Effector memory CD8-positive, alpha-beta T cell (primary cell): Measurements from ENCODE around the gene KCNIP3.

ENCODE experiments used
- ATAC-seq: fragments of 150-1000 bp; cut with Tn5 transposase; replicated peaks from 2 replicates; pipeline ENCODE4 v1.10.0; 2021; ENCODE audit warnings: mild to moderate bottlenecking, moderate library complexity
- DNase-seq, 3 experiments: peaks; one replicate each; pipeline ENCODE4 v3.0.0; 2021
- H3K27ac Mint-ChIP-seq, 2 donors: one replicate each; pipeline ENCODE4 v1.8.0; 2022; ENCODE audit warnings: mild to moderate bottlenecking in 2 of 2, mixed read lengths in 2 of 2, moderate library complexity in 2 of 2
- H3K27me3 Mint-ChIP-seq, 2 donors: one replicate each; pipeline ENCODE4 v1.8.0; 2022; ENCODE audit warnings: mixed read lengths in 2 of 2
- H3K36me3 Mint-ChIP-seq: one replicate; pipeline ENCODE4 v1.8.0; 2022; ENCODE audit warnings: mild to moderate bottlenecking, moderate library complexity, mixed read lengths; ENCODE audit not compliant: insufficient read depth
- H3K4me1 Mint-ChIP-seq, 2 donors: one replicate each; pipeline ENCODE4 v1.8.0; 2022; ENCODE audit warnings: low read depth in 2 of 2, mixed read lengths in 2 of 2
- H3K4me3 Mint-ChIP-seq, 2 donors: one replicate each; pipeline ENCODE4 v1.8.0; 2022; ENCODE audit warnings: mild to moderate bottlenecking in 2 of 2, mixed read lengths in 2 of 2, moderate library complexity in 2 of 2
- H3K9me3 Mint-ChIP-seq, 2 donors: one replicate each; pipeline ENCODE4 v1.8.0; 2022; ENCODE audit warnings: mixed read lengths in 2 of 2

KCNIP3 gene

DNA sequence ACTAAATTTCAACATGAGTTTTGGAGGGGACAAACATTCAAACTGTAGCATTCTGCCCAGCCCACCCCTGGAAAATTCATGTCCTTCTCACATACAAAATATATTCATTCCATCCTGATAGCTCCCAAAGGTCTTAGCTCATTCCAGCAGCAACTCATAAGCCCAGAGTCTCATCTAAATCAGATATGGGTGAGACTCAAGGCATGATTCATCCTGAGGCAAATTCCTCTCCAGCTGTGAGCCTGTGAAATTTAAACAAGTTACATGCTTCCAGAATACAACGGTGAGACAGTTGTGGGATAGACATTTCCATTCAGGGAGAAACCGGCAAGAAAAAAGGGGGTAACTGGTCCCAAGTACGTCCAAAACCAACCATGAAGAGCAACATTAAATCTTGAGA, 61.9 kb downstream of the KCNIP3 start:
- no peaks in the 10 kb centered on the region for H3K9me3 Mint-ChIP-seq
- ATAC-seq: no peak

GRCh38 chr2:95359501-95359930, 62.4 kb downstream of the KCNIP3 start:
- Mint-ChIP-seq H3K36me3 (no peaks in the 10 kb centered on the region), H3K27ac (no peak overlapping the region), H3K9me3 (no peaks in the 10 kb centered on the region), H3K4me3 (no peak overlapping the region), H3K4me1 (no peaks in the 10 kb centered on the region), H3K27me3 (peaks cover 21 to 25% of the 10 kb centered on the region in 2 donors)
- DNase-seq: no peak
- ATAC-seq: no peak

More for the DNA sequence above, 61.9 kb downstream of the KCNIP3 start:
- no peaks in the 10 kb centered on the region for H3K4me1 Mint-ChIP-seq
- no peak overlapping the region for H3K27ac Mint-ChIP-seq
- no peak for DNase-seq
- H3K4me3 Mint-ChIP-seq: no peak overlapping the region
- H3K36me3 Mint-ChIP-seq: no peaks in the 10 kb centered on the region
- peaks cover 17 to 25% of the 10 kb centered on the region in 2 donors for H3K27me3 Mint-ChIP-seq

DNA sequence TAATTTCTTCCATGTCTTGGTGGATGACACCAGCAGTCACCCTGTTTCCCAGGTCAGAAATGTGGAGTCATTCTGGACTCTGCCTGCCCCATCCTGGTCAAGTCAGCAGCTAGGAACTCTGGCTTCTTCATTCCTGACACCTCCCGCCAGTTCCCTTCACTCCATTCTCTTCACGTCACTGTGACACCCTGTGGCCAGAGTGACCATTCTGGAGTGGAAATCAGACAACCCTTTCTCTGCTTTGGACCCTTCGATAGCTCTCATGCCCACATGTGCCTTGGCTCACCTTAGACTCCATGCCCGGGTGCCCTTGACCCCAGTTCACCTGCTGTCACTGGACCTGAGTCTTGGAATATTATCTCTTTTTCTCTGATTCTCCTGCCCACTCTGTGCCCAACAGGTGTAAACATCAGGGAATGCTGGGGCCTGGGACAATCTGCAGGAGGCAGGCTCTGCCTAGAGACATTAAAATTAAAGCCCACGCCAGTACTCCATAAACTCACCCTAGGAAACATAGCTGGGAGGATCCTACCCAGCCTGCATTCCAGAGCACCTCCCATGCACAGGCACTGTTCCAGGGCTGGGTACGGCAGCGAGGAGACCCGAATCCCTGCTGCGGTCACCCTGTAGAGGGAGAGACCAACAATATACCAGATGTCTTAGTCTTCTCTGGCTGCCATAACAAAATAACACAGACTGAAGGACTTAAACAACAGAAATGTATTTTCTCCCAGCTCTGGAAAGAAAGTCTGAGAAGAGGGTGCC, 64.3 kb downstream of the KCNIP3 start:
- Mint-ChIP-seq H3K4me1 (no peaks in the 10 kb centered on the region), H3K27ac (no peak overlapping the region), H3K4me3 (no peak overlapping the region), H3K9me3 (no peaks in the 10 kb centered on the region), H3K36me3 (no peaks in the 10 kb centered on the region), H3K27me3 (peaks cover 20 to 30% of the 10 kb centered on the region in 2 donors)
- DNase-seq (no peak), ATAC-seq (no peak)

DNA sequence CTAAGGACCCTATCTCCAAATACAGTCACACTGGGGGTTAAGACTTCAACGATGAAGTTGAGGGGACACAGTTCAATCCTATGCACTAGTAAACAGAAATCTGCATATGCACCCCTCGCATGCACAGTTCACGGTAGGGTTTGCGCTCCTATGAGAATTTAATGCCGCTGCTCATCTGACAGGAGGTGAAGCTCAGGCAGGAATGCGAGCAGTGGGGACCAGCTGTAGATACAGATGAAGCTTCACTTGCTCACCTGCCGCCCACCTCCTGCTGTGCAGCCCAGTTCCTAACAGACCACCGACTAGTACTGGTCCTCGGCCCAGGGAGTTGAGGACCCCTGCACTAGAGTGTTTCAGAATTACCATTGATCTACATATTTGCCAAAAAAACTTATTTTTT, 65.3 kb downstream of the KCNIP3 start:
- Mint-ChIP-seq H3K4me3 (no peak overlapping the region), H3K36me3 (no peaks in the 10 kb centered on the region)

DNA sequence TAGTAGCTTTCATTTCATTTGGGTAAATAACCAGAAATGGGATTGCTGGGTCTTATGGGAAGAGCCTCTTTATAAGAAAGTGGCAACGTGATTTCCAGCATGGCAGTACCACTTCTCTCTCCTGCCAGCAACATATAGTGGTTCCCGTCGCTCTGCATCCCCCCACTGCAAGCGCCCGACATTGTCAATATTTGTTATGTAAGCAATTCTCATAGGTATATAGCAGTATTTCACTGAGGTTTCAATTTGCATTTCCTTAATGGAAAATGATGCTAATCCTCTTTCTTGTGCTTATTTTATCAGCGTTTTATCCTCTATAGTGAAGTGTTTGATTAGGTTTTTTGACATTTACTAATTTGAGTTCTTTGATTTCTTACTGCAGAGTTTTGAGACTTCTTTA, 69.4 kb downstream of the KCNIP3 start:
- no peak overlapping the region for H3K27ac Mint-ChIP-seq

More for the DNA sequence above, 65.3 kb downstream of the KCNIP3 start:
- Mint-ChIP-seq H3K9me3 (no peaks in the 10 kb centered on the region), H3K4me1 (no peaks in the 10 kb centered on the region), H3K27ac (no peak overlapping the region), H3K27me3 (peaks cover 20 to 31% of the 10 kb centered on the region in 2 donors)
- DNase-seq: no peak
- ATAC-seq: no peak

GRCh38 chr2:95372216-95372829, 75.2 kb downstream of the KCNIP3 start:
- no peaks in the 10 kb centered on the region for H3K36me3 Mint-ChIP-seq
- H3K9me3 Mint-ChIP-seq: peaks cover 0 to 3% of the 10 kb centered on the region in 2 donors
- no peaks in the 10 kb centered on the region for H3K4me1 Mint-ChIP-seq
- no peak overlapping the region for H3K4me3 Mint-ChIP-seq
- DNase-seq (no peak), ATAC-seq (no peak)
- no peak overlapping the region for H3K27ac Mint-ChIP-seq
- H3K27me3 Mint-ChIP-seq: peaks cover 31 to 61% of the 10 kb centered on the region in 2 donors

More for the DNA sequence above, 69.4 kb downstream of the KCNIP3 start:
- H3K9me3 Mint-ChIP-seq: no peaks in the 10 kb centered on the region
- H3K36me3 Mint-ChIP-seq: no peaks in the 10 kb centered on the region
- peaks cover 4 to 27% of the 10 kb centered on the region in 2 donors for H3K27me3 Mint-ChIP-seq
- no peak for DNase-seq
- no peak for ATAC-seq
- H3K4me3 Mint-ChIP-seq: no peak overlapping the region
- no peaks in the 10 kb centered on the region for H3K4me1 Mint-ChIP-seq

GRCh38 chr2:95372845-95373244, 75.7 kb downstream of the KCNIP3 start:
- DNase-seq: no peak
- H3K36me3 Mint-ChIP-seq: no peaks in the 10 kb centered on the region
- H3K27me3 Mint-ChIP-seq: peaks cover 35 to 65% of the 10 kb centered on the region in 2 donors
- no peak overlapping the region for H3K4me3 Mint-ChIP-seq
- no peaks in the 10 kb centered on the region for H3K4me1 Mint-ChIP-seq
- no peak for ATAC-seq
- no peak overlapping the region for H3K27ac Mint-ChIP-seq
- H3K9me3 Mint-ChIP-seq: peaks cover 0 to 3% of the 10 kb centered on the region in 2 donors

DNA sequence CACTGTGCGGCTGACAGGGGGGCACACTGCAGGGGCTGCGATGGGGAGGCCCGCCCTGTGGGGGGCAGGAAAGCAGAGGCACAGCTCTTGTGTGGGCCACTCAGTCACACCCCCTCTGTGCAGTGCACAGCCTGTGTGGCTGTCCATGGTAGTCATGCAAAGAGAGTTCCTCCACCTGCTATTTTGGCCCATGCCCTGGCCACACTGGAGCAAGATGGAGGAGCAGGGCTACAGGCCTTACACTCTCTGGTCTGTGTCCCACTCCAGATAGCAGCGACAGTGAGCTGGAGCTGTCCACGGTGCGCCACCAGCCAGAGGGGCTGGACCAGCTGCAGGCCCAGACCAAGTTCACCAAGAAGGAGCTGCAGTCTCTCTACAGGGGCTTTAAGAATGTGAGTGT, 76.9 kb downstream of the KCNIP3 start:
- Mint-ChIP-seq H3K4me3 (no peak overlapping the region), H3K27ac (no peak overlapping the region), H3K36me3 (no peaks in the 10 kb centered on the region), H3K27me3 (peaks cover 35 to 59% of the 10 kb centered on the region in 2 donors), H3K9me3 (peaks cover 0 to 3% of the 10 kb centered on the region in 2 donors), H3K4me1 (no peaks in the 10 kb centered on the region)
- ATAC-seq (no peak), DNase-seq (no peak)

DNA sequence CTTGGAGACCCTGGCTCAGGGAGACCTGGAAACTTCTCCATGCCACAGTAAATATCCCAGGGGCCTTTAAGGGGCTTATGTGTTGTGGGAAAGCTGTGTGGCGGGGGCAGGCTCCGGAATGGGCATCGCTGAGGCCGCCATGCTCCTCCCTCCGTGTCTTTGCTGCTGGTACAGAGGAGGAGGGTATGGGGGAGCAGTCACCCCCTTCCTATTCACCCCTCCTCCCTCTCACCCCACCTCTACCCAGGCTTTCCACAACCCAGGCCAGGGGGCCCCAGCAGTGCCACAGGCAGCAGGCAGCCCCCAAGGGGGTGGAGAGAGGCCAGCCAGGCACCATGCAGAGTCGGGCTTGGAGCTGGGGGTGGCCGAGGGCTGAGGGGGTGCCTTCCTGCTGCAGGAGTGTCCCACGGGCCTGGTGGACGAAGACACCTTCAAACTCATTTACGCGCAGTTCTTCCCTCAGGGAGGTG, 77.3 kb downstream of the KCNIP3 start:
- no peak for DNase-seq
- H3K9me3 Mint-ChIP-seq: peaks cover 0 to 3% of the 10 kb centered on the region in 2 donors
- no peak for ATAC-seq
- H3K27me3 Mint-ChIP-seq: peaks cover 36 to 61% of the 10 kb centered on the region in 2 donors
- no peaks in the 10 kb centered on the region for H3K36me3 Mint-ChIP-seq
- no peak overlapping the region for H3K4me3 Mint-ChIP-seq
- no peak overlapping the region for H3K27ac Mint-ChIP-seq
- no peaks in the 10 kb centered on the region for H3K4me1 Mint-ChIP-seq

- no peak overlapping the region for H3K4me3 Mint-ChIP-seq
- peaks cover 41 to 63% of the 10 kb centered on the region in 2 donors for H3K27me3 Mint-ChIP-seq
- H3K27ac Mint-ChIP-seq: no peak overlapping the region
Observed at GRCh38 chr2:95374921-95375471, 77.8 kb downstream of the KCNIP3 start.

DNA sequence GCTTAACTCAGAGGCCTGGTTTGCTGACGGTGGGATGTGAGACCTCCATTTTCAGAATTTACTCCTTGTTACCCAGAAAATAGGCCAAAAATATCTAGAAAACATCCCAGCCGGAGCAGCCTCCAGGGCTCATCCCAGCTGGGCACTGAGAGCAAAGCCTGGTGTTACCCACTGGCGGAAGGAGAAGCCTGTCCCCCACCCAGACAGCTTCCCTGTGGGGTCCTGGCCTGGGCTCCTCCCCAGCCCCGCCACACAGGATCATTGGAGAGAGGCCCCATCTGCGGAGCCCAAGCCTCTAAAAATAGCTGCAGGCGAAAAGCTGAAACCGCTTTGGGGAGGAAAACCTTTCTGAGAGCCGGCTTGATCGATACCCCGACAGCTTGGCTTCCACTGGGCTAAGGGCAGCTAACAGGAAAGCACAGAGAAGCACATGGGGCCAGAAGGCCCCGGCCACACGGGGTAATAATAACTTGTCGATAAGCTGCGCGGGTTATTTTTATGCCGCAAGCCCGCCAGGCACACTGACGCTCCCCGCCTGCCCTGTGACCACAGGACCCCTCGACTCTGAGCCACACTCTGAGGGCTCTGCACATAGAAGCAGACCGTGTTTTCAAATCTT, 78.5 kb downstream of the KCNIP3 start:
- Mint-ChIP-seq H3K27ac (no peak overlapping the region), H3K36me3 (no peaks in the 10 kb centered on the region), H3K9me3 (peaks cover 0 to 3% of the 10 kb centered on the region in 2 donors), H3K4me1 (peaks cover 0 to 6% of the 10 kb centered on the region in 2 donors), H3K4me3 (no peak overlapping the region), H3K27me3 (peaks cover 47 to 67% of the 10 kb centered on the region in 2 donors)
- ATAC-seq (no peak), DNase-seq (no peak)

More at GRCh38 chr2:95374921-95375471, 77.8 kb downstream of the KCNIP3 start:
- ATAC-seq (no peak), DNase-seq (no peak)
- peaks cover 0 to 3% of the 10 kb centered on the region in 2 donors for H3K9me3 Mint-ChIP-seq
- H3K36me3 Mint-ChIP-seq: no peaks in the 10 kb centered on the region
- peaks cover 0 to 2% of the 10 kb centered on the region in 2 donors for H3K4me1 Mint-ChIP-seq

- Mint-ChIP-seq H3K36me3 (no peaks in the 10 kb centered on the region), H3K4me3 (no peak overlapping the region), H3K4me1 (peaks cover 0 to 6% of the 10 kb centered on the region in 2 donors), H3K27ac (no peak overlapping the region), H3K9me3 (peaks cover 0 to 3% of the 10 kb centered on the region in 2 donors), H3K27me3 (peaks cover 52 to 76% of the 10 kb centered on the region in 2 donors)
- DNase-seq (no peak), ATAC-seq (no peak)
Observed at GRCh38 chr2:95376311-95377215, 79.4 kb downstream of the KCNIP3 start.
